GM12878 (cell line): ENCODE data around the gene EGF. TPM values are rescaled to one million over a fixed set of nuclear protein-coding genes. Genes with fewer than 3 reads are reported as not detected.
A peak's percentile ranks its signal among the peaks of the same experiment; 100 is the strongest.

Experiments
- ATF7 ChIP-seq: fragments of 450-650 bp; IDR thresholded peaks from 2 replicates; pipeline ENCODE4 v1.6.1; 2016; ENCODE audit warnings: low read depth, mild to moderate bottlenecking
- BCL11A ChIP-seq: IDR thresholded peaks from 2 replicates; pipeline ENCODE4 v1.6.1; 2011; ENCODE audit warnings: low read depth, low read length
- CBX3 ChIP-seq: fragments of 200-600 bp; sonication (generic); IDR thresholded peaks from 2 replicates; pipeline ENCODE4 v1.6.1; 2016; ENCODE audit warnings: low read depth, borderline replicate concordance
- CBX5 ChIP-seq: sonication (generic); IDR thresholded peaks from 2 replicates; pipeline ENCODE4 v1.6.1; 2016; ENCODE audit warnings: low read depth, moderate library complexity, mild to moderate bottlenecking, inconsistent platforms
- CHD4 ChIP-seq: fragments of 200-600 bp; sonication (generic); IDR thresholded peaks from 2 replicates; pipeline ENCODE4 v1.6.1; 2016; ENCODE audit warnings: mild to moderate bottlenecking
- CREM ChIP-seq: IDR thresholded peaks from 2 replicates; pipeline ENCODE4 v1.6.1; 2014; ENCODE audit warnings: antibody characterized with exemption, low read depth
- CUX1 ChIP-seq: IDR thresholded peaks from 2 replicates; pipeline ENCODE4 v1.6.1; 2012; ENCODE audit warnings: improper control_type of control experiment, low read depth, low read length; ENCODE audit not compliant: insufficient replicate concordance
- HDAC6 ChIP-seq: fragments of 200-600 bp; sonication (generic); IDR thresholded peaks from one replicate; pipeline ENCODE4 v1.8.0; 2017; ENCODE audit warnings: antibody characterized with exemption; ENCODE audit not compliant: unreplicated experiment
- HSF1 ChIP-seq: fragments of 150-350 bp; IDR thresholded peaks from 2 replicates; pipeline ENCODE4 v1.6.1; 2014; ENCODE audit warnings: mild to moderate bottlenecking, low read depth, low read length
- JUNB ChIP-seq: IDR thresholded peaks from 2 replicates; pipeline ENCODE4 v1.6.1; 2016; ENCODE audit warnings: antibody characterized with exemption, mild to moderate bottlenecking
- NFIC ChIP-seq: IDR thresholded peaks from 2 replicates; pipeline ENCODE4 v1.6.1; 2012; ENCODE audit warnings: low read depth, mild to moderate bottlenecking, inconsistent platforms, low read length, moderate library complexity
- NFYB ChIP-seq: IDR thresholded peaks from 2 replicates; pipeline ENCODE4 v1.6.1; 2011; ENCODE audit warnings: low read depth, mild to moderate bottlenecking, low read length, improper control_type of control experiment, moderate library complexity; ENCODE audit not compliant: insufficient read depth
- NR2C2 ChIP-seq: IDR thresholded peaks from 2 replicates; pipeline ENCODE4 v1.6.1; 2011; ENCODE audit warnings: borderline replicate concordance, low read depth; ENCODE audit not compliant: control insufficient read depth, insufficient read length
- PAX5 ChIP-seq: IDR thresholded peaks from 2 replicates; pipeline ENCODE4 v1.6.1; 2011; ENCODE audit warnings: low read depth, low read length, borderline replicate concordance
- PKNOX1 ChIP-seq: fragments of 450-650 bp; IDR thresholded peaks from 2 replicates; pipeline ENCODE4 v1.6.1; 2016; ENCODE audit warnings: mild to moderate bottlenecking
- PML ChIP-seq: IDR thresholded peaks from 2 replicates; pipeline ENCODE4 v1.6.1; 2012; ENCODE audit warnings: low read length, inconsistent platforms
- RCOR1 ChIP-seq: conservative IDR thresholded peaks from 2 replicates; pipeline ENCODE4 v1.6.1; 2012; ENCODE audit warnings: low read depth, low read length, improper control_type of control experiment
- RELB ChIP-seq: fragments of 450-650 bp; IDR thresholded peaks from 2 replicates; pipeline ENCODE4 v1.6.1; 2017; ENCODE audit warnings: low read depth, mild to moderate bottlenecking, moderate library complexity
- SMC3 ChIP-seq: IDR thresholded peaks from 2 replicates; pipeline ENCODE4 v1.6.1; 2011; ENCODE audit warnings: low read length, improper control_type of control experiment, borderline replicate concordance
- TCF7 ChIP-seq: IDR thresholded peaks from 2 replicates; pipeline ENCODE4 v1.6.1; 2014; ENCODE audit warnings: antibody characterized with exemption, borderline replicate concordance
- polyA plus RNA-seq, 11 experiments: library from polyadenylated mRNA; depleted of rRNA in 4 of 11; unstranded in 6 of 11; stranded (reverse) in 5 of 11; fragments of >200 nt; fragmentation: Nextera tagmentation in 4 of 11; fragmentation: Illumina TruSeq in 1 of 11; extraction: Ambion mirVana in 4 of 11; extraction: Trizol in 1 of 11; gene quantifications; 1 replicate in 1 of 11; 2 replicates in 10 of 11; pipeline versions ENCODE4 v1.2.1 to v1.2.3, GENCODE V29; 2011 to 2016; ENCODE audit warnings: inconsistent platforms in 2 of 11, missing spikeins in 2 of 11, low read depth in 1 of 11
- total RNA-seq, 4 experiments: library from RNA; depleted of rRNA in 3 of 4; stranded (reverse); fragments of >200 nt in 3 of 4; fragmentation: Illumina TruSeq in 1 of 4; extraction: Trizol in 1 of 4; gene quantifications; 2 replicates each; pipeline versions ENCODE4 v1.2.1 to v1.2.3, GENCODE V29; 2013 to 2021

EGF gene
- total and polyA plus RNA-seq, 10 of the 15 experiments (the other 5 are each of a cell fraction or from before 2014, with no cell fraction given), result 0.02 to 0.90 (median 0.19) TPM; not detected in 4

GRCh38 chr4:109990261-109991257, 77.9 kb downstream of the EGF start (continued):
- 0 out of 2 replicates have a peak, but pooled peaks have one; percentile 37 for TF ChIP-seq NFYB
- TF ChIP-seq HDAC6, result no peak
- no peak for TF ChIP-seq CBX3
- TF ChIP-seq CUX1, result peak; percentile 48
- TF ChIP-seq RELB, result peak; percentile 90
- TF ChIP-seq PAX5, result peak; percentile 47; the same call in 1 of the 2 replicates
- TF ChIP-seq JUNB, result peak; percentile 84
- TF ChIP-seq RCOR1, result 0 out of 2 replicates have a peak, but pooled peaks have one; percentile 51
- TF ChIP-seq CHD4, result no peak
- TF ChIP-seq PKNOX1, result no peak
- peak; percentile 99 for TF ChIP-seq CBX5
- TF ChIP-seq HSF1, result no peak
- TF ChIP-seq ATF7, result peak; percentile 77; the same call in 1 of the 2 replicates
- no peak for TF ChIP-seq NR2C2
- TF ChIP-seq PML, result 0 out of 2 replicates have a peak, but pooled peaks have one; percentile 46
- peak; percentile 96 for TF ChIP-seq NFIC
- no peak for TF ChIP-seq SMC3
- peak; percentile 99 for TF ChIP-seq TCF7
- peak; percentile 72 for TF ChIP-seq CREM
- peak; percentile 79 for TF ChIP-seq BCL11A
